ENCODE data around the gene ASCL5. TPM values are rescaled to one million over a fixed set of nuclear protein-coding genes. Genes with fewer than 3 reads are reported as not detected.

Gene ASCL5
- total RNA-seq, 1 experiment from 2014 or later: 0.31 TPM

GRCh38 chr1:201068976-201069375 is 58.0 kb downstream of the ASCL5 start (continued):
- TF ChIP-seq ATF6 (CRISPR knock-in tag; IDR thresholded peaks at IDR 0.05) (no peak), ZMAT4 (CRISPR knock-in tag; IDR thresholded peaks at IDR 0.05) (no peak), OVOL2 (CRISPR knock-in tag; IDR thresholded peaks at IDR 0.05; ENCODE audit: borderline replicate concordance) (no peak), ZSCAN18 (CRISPR knock-in tag; IDR thresholded peaks at IDR 0.05) (no peak), AFF4 (CRISPR knock-in tag; IDR thresholded peaks at IDR 0.05; ENCODE audit: borderline replicate concordance) (no peak), ELF4 (CRISPR knock-in tag; IDR thresholded peaks at IDR 0.05; ENCODE audit: low read depth) (no peak), CREB1 (CRISPR knock-in tag; IDR thresholded peaks at IDR 0.05) (no peak), ERG (CRISPR knock-in tag; IDR thresholded peaks at IDR 0.05) (no peak)

- H3K27me3 Mint-ChIP-seq (ENCODE audit: low read depth): no peaks in the 10 kb centered on the region
- ATAC-seq: no peak
- no peak for DNase-seq (ENCODE audit: low spot score)
- no peaks in the 10 kb centered on the region for H3K36me3 Mint-ChIP-seq
- POLR2A ChIA-PET: no interaction called here
- CTCF ChIA-PET: interaction anchor here (0.7 to 2.3 kb wide), 4 partner anchors 52 to 88 kb away, joined by 3 to 10 read pairs (median 6); no protein-coding TSS in a partner anchor
- no peak overlapping the region for H3K4me3 Mint-ChIP-seq
- no peak overlapping the region for H3K27ac Mint-ChIP-seq
- H3K4me1 Mint-ChIP-seq: peaks cover 14% of the 10 kb centered on the region
- no peaks in the 10 kb centered on the region for H3K9me3 Mint-ChIP-seq
- TF ChIP-seq ELF4 (CRISPR knock-in tag; IDR thresholded peaks at IDR 0.05; ENCODE audit: low read depth): no peak
- TF ChIP-seq TCF7 (CRISPR knock-in tag; IDR thresholded peaks at IDR 0.05; ENCODE audit: low read depth): no peak
- TF ChIP-seq USF2 (CRISPR knock-in tag; IDR thresholded peaks at IDR 0.05): no peak
- no peak for TF ChIP-seq CREB1 (CRISPR knock-in tag; IDR thresholded peaks at IDR 0.05)
- no peak for TF ChIP-seq ESRRA (CRISPR knock-in tag; IDR thresholded peaks at IDR 0.05; ENCODE audit: borderline replicate concordance)
- TF ChIP-seq TP53 (CRISPR knock-in tag; IDR thresholded peaks at IDR 0.05): no peak
- TF ChIP-seq FOXJ3 (CRISPR knock-in tag; IDR thresholded peaks at IDR 0.05; ENCODE audit: borderline replicate concordance): no peak
- no peak for TF ChIP-seq ETV6 (CRISPR knock-in tag; IDR thresholded peaks at IDR 0.05)
- TF ChIP-seq ZNF263 (CRISPR knock-in tag; IDR thresholded peaks at IDR 0.05; ENCODE audit: low read depth): no peak
- no peak for TF ChIP-seq PRRX2 (CRISPR knock-in tag; IDR thresholded peaks at IDR 0.05)
- TF ChIP-seq ZBTB43 (CRISPR knock-in tag; IDR thresholded peaks at IDR 0.05): no peak
- no peak for TF ChIP-seq AFF4 (CRISPR knock-in tag; IDR thresholded peaks at IDR 0.05; ENCODE audit: borderline replicate concordance)
Measured at GRCh38 chr1:201066986-201067385, 60.0 kb downstream of the ASCL5 start.

Measured in WTC11 (cell line).